Calu3 (cell line): ENCODE measurements around the gene EHMT2. TPM values are rescaled to one million over a fixed set of nuclear protein-coding genes. Genes with fewer than 3 reads are reported as not detected.

Experiments
- total RNA-seq: library from RNA; stranded (reverse); gene quantifications from 2 replicates; pipeline ENCODE4 v1.2.3, GENCODE V29; 2022

The EHMT2 gene
- total RNA-seq, 1 experiment from 2014 or later: 138 TPM

Other genes starting within 250 kb of the EHMT2 start
- 617 and 663 TPM in 2 replicates for gene BAG6, start 245.0 kb downstream of the EHMT2 start, total RNA-seq
- 2.6 and 3.6 TPM in 2 replicates for gene APOM, start 241.8 kb downstream of the EHMT2 start, total RNA-seq
- 40.3 and 42.9 TPM in 2 replicates for gene C6orf47, start 236.9 kb downstream of the EHMT2 start, total RNA-seq
- 32.2 and 35.6 TPM in 2 replicates for gene GPANK1, start 232.7 kb downstream of the EHMT2 start, total RNA-seq
- 337 and 357 TPM in 2 replicates for gene CSNK2B, start 231.6 kb downstream of the EHMT2 start, total RNA-seq
- gene LY6G5B, start 227.7 kb downstream of the EHMT2 start, total RNA-seq: 44.6 and 45.1 TPM in 2 replicates
- gene LY6G5C, start 216.6 kb downstream of the EHMT2 start, total RNA-seq: 4.9 and 5.4 TPM in 2 replicates
- gene ABHD16A, start 194.4 kb downstream of the EHMT2 start, total RNA-seq: 89.9 and 99.1 TPM in 2 replicates
- gene LY6G6F, start 190.8 kb downstream of the EHMT2 start, total RNA-seq: not detected in 2 replicates
- gene LY6G6D, start 182.3 kb downstream of the EHMT2 start, total RNA-seq: not detected in 2 replicates
- 1.0 TPM in 1 of 2 replicates, not detected in the other for gene LY6G6C, start 176.0 kb downstream of the EHMT2 start, total RNA-seq
- not detected in 2 replicates for gene MPIG6B, start 174.3 kb downstream of the EHMT2 start, total RNA-seq
- 81.4 and 89.6 TPM in 2 replicates for gene DDAH2, start 168.4 kb downstream of the EHMT2 start, total RNA-seq
- gene CLIC1, start 161.2 kb downstream of the EHMT2 start, total RNA-seq: 943 and 1,109 TPM in 2 replicates
- 156 and 176 TPM in 2 replicates for gene MSH5, start 157.7 kb downstream of the EHMT2 start, total RNA-seq
- gene SAPCD1, start 135.0 kb downstream of the EHMT2 start, total RNA-seq: 26.6 and 30.3 TPM in 2 replicates
- 22.1 and 37.6 TPM in 2 replicates for gene VWA7, start 120.4 kb downstream of the EHMT2 start, total RNA-seq
- gene VARS1, start 101.9 kb downstream of the EHMT2 start, total RNA-seq: 316 and 331 TPM in 2 replicates
- 126 and 144 TPM in 2 replicates for gene LSM2, start 90.7 kb downstream of the EHMT2 start, total RNA-seq
- 4.2 and 4.3 TPM in 2 replicates for gene HSPA1L, start 82.4 kb downstream of the EHMT2 start, total RNA-seq
- 1,238 and 1,263 TPM in 2 replicates for gene HSPA1A, start 82.2 kb downstream of the EHMT2 start, total RNA-seq
- gene HSPA1B, start 70.0 kb downstream of the EHMT2 start, total RNA-seq: 687 and 705 TPM in 2 replicates
- gene NEU1, start 34.9 kb downstream of the EHMT2 start, total RNA-seq: 133 and 159 TPM in 2 replicates
- 185 and 238 TPM in 2 replicates for gene SLC44A4, start 18.7 kb downstream of the EHMT2 start, total RNA-seq
- gene ZBTB12, start 4.4 kb upstream of the EHMT2 start, total RNA-seq: 22.6 and 28.1 TPM in 2 replicates
- 5.0 and 6.3 TPM in 2 replicates for gene C2, start 30.0 kb upstream of the EHMT2 start, total RNA-seq
- 944 and 1,205 TPM in 2 replicates for gene CFB, start 48.4 kb upstream of the EHMT2 start, total RNA-seq
- 141 and 157 TPM in 2 replicates for gene NELFE, start 61.3 kb upstream of the EHMT2 start, total RNA-seq
- 182 and 201 TPM in 2 replicates for gene SKIC2, start 61.5 kb upstream of the EHMT2 start, total RNA-seq
- gene DXO, start 74.4 kb upstream of the EHMT2 start, total RNA-seq: 40.9 and 43.6 TPM in 2 replicates
- gene C4A, start 84.4 kb upstream of the EHMT2 start, total RNA-seq: 13.1 and 20.8 TPM in 2 replicates
- gene C4B, start 117.1 kb upstream of the EHMT2 start, total RNA-seq: 7.8 and 13.4 TPM in 2 replicates
- gene CYP21A2, start 140.7 kb upstream of the EHMT2 start, total RNA-seq: 0.76 and 0.78 TPM in 2 replicates
- 10.6 and 11.3 TPM in 2 replicates for gene TNXB, start 211.6 kb upstream of the EHMT2 start, total RNA-seq
- 185 and 196 TPM in 2 replicates for gene ATF6B, start 230.5 kb upstream of the EHMT2 start, total RNA-seq
- gene FKBPL, start 232.6 kb upstream of the EHMT2 start, total RNA-seq: 13.8 and 15.6 TPM in 2 replicates